ENCODE data around the gene LMAN2.

Gene LMAN2

GRCh38 chr5:177335701-177336065 lies 15.8 kb downstream of the LMAN2 start:
- H3K9ac ChIP-seq = no peak overlapping the region
- no peaks in the 10 kb centered on the region for H3K36me3 ChIP-seq (ENCODE audit: insufficient read depth)
- TF ChIP-seq, protein P1, sequence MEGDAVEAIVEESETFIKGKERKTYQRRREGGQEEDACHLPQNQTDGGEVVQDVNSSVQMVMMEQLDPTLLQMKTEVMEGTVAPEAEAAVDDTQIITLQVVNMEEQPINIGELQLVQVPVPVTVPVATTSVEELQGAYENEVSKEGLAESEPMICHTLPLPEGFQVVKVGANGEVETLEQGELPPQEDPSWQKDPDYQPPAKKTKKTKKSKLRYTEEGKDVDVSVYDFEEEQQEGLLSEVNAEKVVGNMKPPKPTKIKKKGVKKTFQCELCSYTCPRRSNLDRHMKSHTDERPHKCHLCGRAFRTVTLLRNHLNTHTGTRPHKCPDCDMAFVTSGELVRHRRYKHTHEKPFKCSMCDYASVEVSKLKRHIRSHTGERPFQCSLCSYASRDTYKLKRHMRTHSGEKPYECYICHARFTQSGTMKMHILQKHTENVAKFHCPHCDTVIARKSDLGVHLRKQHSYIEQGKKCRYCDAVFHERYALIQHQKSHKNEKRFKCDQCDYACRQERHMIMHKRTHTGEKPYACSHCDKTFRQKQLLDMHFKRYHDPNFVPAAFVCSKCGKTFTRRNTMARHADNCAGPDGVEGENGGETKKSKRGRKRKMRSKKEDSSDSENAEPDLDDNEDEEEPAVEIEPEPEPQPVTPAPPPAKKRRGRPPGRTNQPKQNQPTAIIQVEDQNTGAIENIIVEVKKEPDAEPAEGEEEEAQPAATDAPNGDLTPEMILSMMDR (conservative IDR thresholded peaks at IDR 0.05; ENCODE audit: low read depth, low read length) = no peak

GRCh38 chr5:177334781-177335700 lies 16.4 kb downstream of the LMAN2 start:
- Histone ChIP-seq H4K20me1 (ENCODE audit: insufficient read depth) (no peaks in the 10 kb centered on the region), H3K4me2 (no peak overlapping the region), H2AFZ (ENCODE audit: low read depth) (no peak overlapping the region), H3K4me3 (IDR thresholded peaks at IDR 0.05; ENCODE audit: insufficient read depth, low read depth, low read length) (no peak overlapping the region), H3K36me3 (ENCODE audit: insufficient read depth) (no peaks in the 10 kb centered on the region), H3K9ac (no peak overlapping the region), H3K79me2 (ENCODE audit: insufficient read depth, low read depth) (no peaks in the 10 kb centered on the region; the same call in 1 of the 2 replicates), H3K27me3 (ENCODE audit: insufficient read depth, low read depth) (no peaks in the 10 kb centered on the region), H3K27ac (no peak overlapping the region), H3K4me1 (ENCODE audit: low read depth, poor library complexity, severe bottlenecking) (no peaks in the 10 kb centered on the region)
- TF ChIP-seq, protein P1 (conservative IDR thresholded peaks at IDR 0.05; ENCODE audit: low read depth, low read length) = no peak

More at GRCh38 chr5:177335701-177336065, 15.8 kb downstream of the LMAN2 start:
- Histone ChIP-seq H3K27me3 (ENCODE audit: insufficient read depth, low read depth) (no peaks in the 10 kb centered on the region), H3K27ac (no peak overlapping the region), H4K20me1 (ENCODE audit: insufficient read depth) (no peaks in the 10 kb centered on the region), H3K4me1 (ENCODE audit: low read depth, poor library complexity, severe bottlenecking) (no peaks in the 10 kb centered on the region), H2AFZ (ENCODE audit: low read depth) (no peak overlapping the region), H3K4me3 (IDR thresholded peaks at IDR 0.05; ENCODE audit: insufficient read depth, low read depth, low read length) (no peak overlapping the region), H3K4me2 (no peak overlapping the region), H3K79me2 (ENCODE audit: insufficient read depth, low read depth) (no peaks in the 10 kb centered on the region; the same call in 1 of the 2 replicates)

- Histone ChIP-seq H3K36me3 (ENCODE audit: insufficient read depth) (no peaks in the 10 kb centered on the region), H3K9ac (no peak overlapping the region), H3K4me3 (IDR thresholded peaks at IDR 0.05; ENCODE audit: insufficient read depth, low read depth, low read length) (no peak overlapping the region), H3K79me2 (ENCODE audit: insufficient read depth, low read depth) (no peaks in the 10 kb centered on the region), H4K20me1 (ENCODE audit: insufficient read depth) (no peaks in the 10 kb centered on the region), H3K4me2 (no peak overlapping the region), H3K27ac (no peak overlapping the region), H3K27me3 (ENCODE audit: insufficient read depth, low read depth) (no peaks in the 10 kb centered on the region), H2AFZ (ENCODE audit: low read depth) (no peak overlapping the region), H3K4me1 (ENCODE audit: low read depth, poor library complexity, severe bottlenecking) (no peaks in the 10 kb centered on the region)
- TF ChIP-seq, protein P1 (conservative IDR thresholded peaks at IDR 0.05; ENCODE audit: low read depth, low read length) = no peak
Observed at GRCh38 chr5:177334155-177334551, 17.3 kb downstream of the LMAN2 start.

DNA sequence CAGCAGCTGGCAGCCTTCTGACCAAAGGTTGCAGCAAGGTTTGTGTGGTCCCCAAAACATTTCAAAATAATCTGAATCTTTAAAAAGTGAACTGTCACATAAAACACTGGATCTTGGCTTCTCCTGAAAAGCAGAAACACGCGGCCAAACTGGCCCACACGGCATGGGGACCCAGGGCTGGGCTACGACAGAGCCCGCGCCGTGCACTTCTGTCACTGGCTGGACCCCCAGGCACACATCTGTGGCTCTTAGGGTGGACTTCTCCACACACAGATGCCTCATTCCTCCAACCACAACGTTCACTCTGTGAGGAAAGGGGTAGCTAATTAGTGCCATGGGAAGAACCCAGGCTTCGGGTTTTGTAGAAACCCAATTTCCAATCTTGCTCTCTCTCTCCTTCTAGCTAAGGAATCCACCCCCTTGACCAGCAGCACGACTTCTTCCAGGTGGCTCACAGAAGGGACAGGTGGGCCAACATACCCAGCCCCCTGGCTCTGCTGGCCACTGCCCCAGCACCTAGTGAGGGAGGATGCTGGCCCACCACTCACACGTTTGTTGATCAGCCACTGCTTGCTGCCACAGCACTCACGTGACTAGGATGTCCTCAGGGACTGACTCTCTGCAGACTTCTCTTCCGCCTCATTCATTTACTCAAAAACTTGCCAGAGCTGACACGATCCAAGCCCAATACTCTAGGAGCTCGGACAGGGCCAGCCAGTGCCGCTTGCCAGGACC lies 17.9 kb downstream of the LMAN2 start:
- Histone ChIP-seq H3K79me2 (ENCODE audit: insufficient read depth, low read depth) (no peaks in the 10 kb centered on the region), H3K4me1 (ENCODE audit: low read depth, poor library complexity, severe bottlenecking) (no peaks in the 10 kb centered on the region), H3K4me3 (IDR thresholded peaks at IDR 0.05; ENCODE audit: insufficient read depth, low read depth, low read length) (no peak overlapping the region), H3K36me3 (ENCODE audit: insufficient read depth) (no peaks in the 10 kb centered on the region), H3K27me3 (ENCODE audit: insufficient read depth, low read depth) (no peaks in the 10 kb centered on the region), H3K27ac (no peak overlapping the region), H3K4me2 (no peak overlapping the region), H2AFZ (ENCODE audit: low read depth) (no peak overlapping the region), H3K9ac (no peak overlapping the region), H4K20me1 (ENCODE audit: insufficient read depth) (no peaks in the 10 kb centered on the region)
- TF ChIP-seq, protein P1 (conservative IDR thresholded peaks at IDR 0.05; ENCODE audit: low read depth, low read length) = no peak

Measured in KMS-11 (cell line).